DMS53 treated with DMSO at 0.1 percent for 48 hours (cell line): ENCODE data around the gene PDSS1.
"Not testable (repeated sequence)": the region's sequence is repeated elsewhere in the genome, so short reads cannot be mapped to it uniquely, and the experiment has no call there.

Source experiments
- DNase-seq: peaks from one replicate; lab custom pipeline; 2025; ENCODE audit not compliant: unreplicated experiment; lab: John Stamatoyannopoulos, UW

Gene PDSS1

DNA sequence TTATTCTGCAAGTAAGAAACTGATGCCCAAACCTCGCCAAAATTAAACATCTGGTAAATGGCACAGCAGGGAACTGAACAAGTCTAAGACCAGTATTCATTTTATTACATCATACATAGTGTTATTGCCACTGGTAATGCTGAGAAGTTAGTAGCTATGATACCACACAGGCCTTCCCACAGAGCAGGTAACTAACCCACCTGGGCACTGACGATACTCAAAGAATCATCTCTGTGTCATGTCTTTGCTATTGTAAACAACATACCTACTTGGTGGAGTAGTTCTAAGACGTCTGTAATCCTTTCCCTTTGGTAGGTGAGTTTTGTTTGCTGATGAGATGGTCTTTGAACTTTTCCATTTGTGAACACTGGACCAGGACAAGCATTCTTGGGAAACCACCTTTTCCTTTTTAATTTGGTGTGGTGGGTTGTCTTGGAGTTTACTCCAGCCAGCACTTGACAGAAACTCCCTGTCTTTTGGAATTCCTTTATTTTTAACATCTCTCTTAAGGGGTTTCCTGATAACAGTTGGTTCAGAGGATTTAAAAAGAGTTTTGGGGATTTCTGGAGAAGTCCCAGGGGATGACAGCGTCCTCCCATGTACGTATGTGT lies 40.9 kb downstream of the PDSS1 start:
- no peak for DNase-seq

DNA sequence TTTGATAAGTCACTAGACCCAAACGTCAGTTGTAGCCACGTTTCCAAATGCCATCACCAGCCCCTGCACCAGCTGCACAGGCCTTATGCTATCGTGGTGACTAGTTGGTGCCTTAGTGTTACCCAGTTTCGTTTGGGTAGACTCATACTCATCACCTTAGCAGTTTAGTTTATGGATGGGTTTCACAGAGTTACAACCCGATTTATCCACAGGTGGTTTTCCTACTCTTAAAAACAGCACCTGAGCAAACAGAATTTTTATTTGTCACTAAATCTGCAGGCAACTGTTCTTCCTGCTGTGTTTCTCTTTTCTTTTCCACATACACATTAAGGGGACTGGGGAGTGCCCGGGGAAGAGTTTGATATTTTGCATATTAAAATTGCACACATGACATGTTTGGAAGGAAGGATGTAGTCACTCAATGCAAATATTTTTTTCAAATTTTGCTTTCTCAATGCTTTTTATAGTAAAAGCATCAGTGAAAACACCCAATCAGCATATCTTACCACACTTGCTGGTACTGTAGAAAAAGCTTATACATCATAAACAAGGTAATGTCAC lies 41.6 kb downstream of the PDSS1 start:
- no peak for DNase-seq

DNA sequence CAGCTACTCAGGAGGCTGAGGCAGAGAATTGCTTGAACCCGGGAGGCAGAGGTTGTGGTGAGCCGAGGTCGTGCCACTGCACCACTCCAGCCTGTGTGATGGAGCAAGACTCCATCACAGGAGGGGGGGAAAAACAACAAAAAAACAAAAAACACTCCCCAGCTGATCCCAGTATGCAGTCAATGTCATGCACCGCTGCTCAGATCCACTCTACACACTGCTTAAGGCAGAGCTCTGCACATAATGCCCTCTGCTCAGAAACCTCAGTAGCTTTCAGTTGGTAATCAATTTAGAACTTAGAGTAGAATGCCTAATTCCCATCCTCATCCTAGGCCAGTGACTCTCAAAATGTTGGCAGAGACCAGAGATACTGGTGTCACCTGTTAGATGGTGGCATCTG lies 43.9 kb downstream of the PDSS1 start:
- DNase-seq: no peak

DNA sequence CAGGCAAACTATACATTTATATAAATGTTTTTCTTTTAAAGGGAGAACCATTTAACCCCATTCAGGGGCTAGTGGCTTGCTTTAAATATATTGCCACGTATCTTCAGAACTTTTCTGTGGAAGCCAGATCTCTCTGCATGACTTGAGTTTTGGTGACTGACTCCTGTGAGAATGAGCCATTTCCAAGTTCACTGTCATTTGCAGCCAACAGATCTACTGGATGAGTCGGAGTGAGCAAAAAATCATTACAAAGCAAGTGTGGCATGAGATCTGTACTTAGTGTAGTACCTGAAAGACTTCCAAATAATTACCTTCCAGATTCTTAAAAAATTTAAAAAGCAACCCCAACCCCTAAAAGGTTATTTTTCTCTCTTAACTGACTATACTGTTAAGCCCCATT lies 45.6 kb downstream of the PDSS1 start:
- no peak for DNase-seq

DNA sequence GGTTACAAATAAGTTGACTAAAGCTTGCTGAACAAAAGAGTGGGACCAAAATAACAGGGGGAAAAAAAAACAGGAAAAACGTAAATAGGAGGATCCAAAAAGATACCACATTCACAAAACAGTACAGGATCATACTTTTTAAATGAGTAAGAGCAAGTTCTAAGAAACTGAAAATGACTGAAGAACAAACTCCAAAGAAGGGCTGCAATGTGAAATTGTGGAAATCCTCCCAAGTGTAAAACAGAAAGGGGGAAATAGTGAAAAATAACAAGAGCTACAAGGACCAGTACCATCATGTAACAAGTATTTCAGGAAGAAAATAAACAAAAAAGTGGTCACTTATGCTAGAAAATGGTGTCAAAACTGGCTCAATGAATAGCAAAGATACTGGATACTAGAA lies 46.3 kb downstream of the PDSS1 start:
- DNase-seq: no peak

DNA sequence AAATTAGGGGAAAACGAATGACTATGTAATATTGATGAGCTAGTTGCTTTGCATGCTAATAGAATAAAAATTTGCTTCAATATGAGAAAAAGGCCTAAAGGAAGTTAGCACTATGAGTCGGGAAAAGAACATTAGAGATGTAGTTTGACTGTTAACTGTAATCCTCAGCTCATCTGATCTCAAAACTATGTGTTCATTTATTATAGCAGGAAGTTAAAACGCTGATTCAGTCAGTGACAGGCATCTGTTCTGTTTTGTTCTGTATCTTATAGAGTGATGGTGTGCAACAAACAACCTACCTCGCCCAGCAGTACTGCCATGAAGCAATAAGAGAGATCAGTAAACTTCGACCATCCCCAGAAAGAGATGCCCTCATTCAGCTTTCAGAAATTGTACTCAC lies 48.6 kb downstream of the PDSS1 start:
- no peak for DNase-seq

DNA sequence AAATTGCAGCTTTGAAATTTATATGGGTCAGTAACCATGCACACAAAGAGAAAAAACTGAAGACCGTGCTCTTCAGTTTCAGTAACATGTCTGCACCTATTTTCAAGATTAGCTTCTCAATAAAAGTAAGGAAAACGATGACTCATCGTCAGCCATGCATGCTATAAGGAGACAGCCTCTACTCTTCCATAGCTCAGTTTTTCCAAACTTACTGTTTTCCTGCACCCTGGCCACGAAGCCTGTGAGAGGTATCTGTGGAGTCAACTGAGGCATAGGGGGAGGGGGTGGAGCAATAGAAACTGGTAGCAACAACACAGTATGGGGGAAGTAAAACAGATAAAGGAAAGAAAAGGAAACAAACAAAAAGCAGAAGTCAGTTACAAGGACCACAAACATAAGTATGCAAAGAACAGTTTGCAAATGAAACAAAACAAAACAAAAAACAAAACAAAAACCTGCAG lies 58.0 kb downstream of the PDSS1 start:
- peak; percentile 20 for DNase-seq

DNA sequence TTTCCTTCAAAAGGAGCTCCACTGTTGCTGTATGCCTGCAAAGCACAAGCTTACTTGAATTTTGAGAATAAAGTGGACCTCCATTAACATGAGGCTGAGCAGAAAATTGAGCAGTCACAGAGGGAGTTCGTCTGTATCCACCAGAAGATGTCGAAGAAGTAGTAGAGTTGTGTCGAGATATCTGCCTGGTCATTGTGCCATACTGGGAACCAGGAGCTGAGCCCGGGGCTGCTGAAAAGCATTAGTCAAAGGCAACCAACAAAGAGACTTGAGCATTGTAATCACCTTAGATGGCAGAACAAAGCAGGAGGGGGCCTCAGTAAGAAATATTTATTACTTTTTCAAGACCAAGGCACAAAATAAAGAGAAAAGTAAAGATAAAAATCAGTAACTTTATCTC lies 61.5 kb downstream of the PDSS1 start:
- DNase-seq: no peak

DNA sequence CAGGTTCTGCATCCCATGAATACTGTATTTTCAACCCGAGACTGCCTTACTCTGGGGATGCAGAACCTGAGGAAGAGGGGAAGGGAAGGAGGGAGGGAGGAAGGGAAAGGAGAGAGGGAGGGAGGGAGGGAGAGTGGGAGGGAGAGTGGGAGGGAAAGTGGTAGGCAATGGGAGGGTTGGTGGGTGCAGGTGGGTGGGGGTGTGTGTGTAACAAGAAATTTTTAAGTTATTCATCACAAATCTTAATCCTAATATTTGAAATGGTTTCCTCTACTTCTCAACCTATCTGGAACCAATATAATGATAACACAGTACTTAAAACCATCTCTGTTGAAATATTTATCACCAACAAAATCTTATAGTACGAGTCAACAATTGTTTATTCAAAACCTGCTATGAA lies 68.0 kb downstream of the PDSS1 start:
- no peak for DNase-seq

DNA sequence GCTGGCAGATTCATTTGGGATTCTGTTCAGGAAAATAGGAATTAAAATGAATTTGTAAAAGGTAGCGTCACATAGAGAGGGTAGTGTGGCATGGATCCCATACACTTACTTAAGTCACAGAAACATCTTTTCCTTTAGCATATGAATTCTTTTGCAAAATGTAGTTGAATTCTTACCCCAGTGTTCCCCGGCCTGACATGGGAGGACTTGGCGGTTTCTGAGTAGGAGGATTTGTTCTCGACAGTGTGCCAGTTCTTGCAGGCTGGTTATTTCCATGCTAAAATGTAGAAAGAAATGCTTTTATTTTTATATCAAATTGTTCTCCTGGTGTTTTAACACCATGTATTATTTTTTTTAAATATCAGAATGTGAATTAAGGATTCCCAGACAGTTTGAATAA lies 72.6 kb downstream of the PDSS1 start:
- DNase-seq: no peak

DNA sequence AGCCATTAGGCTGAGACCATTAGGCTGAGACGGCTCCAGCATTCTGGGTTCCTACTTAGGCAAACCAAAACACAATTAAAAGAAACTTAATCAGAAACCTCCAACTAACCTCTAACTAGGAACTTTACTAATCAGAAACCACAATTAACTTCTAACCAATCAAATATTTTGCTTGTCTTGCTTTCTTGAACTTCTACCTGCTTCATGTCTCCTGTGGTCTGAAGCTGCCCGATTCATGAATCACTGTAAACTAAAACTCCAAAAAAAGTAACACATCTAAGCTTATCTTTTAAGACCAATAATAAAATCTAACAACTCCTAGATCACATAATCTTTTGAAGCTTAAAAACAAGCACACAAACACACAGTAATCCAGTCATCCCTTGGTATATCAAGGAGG lies 76.1 kb downstream of the PDSS1 start:
- no peak for DNase-seq

DNA sequence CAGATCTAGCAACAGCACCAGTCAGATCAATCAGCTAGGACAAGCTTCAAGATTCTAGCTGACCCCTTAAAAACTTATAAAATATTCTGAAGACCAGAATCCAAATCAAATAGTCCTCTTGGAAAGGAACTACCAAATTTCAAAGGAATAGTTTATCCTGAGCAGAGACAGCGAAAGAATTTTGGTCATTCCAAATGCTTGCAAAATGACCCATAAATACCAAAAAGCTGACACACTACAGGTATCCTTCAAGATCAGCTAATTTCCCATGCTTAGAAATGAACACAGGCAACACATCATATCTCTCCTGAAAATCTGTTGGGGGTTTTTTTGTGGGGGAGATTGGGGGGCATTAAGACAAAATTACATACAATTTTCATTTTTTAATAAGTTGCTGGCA lies 78.8 kb downstream of the PDSS1 start:
- DNase-seq: no peak

DNA sequence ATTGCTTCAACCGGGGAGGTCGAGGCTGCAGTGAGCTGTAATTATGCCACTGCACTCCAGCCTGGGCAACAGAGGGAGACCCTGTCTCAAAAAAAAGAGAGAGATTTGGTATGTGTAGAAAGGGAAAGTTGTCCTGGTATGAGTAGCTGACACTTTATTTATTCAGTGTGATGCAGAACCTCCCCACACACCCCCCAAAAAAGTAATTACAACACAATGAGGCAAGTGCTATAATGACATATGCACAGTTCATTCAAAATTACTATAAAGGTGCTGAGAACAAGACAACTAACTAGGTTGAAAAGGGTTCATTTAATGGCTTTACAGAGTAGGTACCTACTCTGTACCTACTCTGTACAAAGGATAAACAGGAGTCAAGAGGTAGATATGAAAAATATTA lies 80.2 kb downstream of the PDSS1 start:
- DNase-seq: no peak

DNA sequence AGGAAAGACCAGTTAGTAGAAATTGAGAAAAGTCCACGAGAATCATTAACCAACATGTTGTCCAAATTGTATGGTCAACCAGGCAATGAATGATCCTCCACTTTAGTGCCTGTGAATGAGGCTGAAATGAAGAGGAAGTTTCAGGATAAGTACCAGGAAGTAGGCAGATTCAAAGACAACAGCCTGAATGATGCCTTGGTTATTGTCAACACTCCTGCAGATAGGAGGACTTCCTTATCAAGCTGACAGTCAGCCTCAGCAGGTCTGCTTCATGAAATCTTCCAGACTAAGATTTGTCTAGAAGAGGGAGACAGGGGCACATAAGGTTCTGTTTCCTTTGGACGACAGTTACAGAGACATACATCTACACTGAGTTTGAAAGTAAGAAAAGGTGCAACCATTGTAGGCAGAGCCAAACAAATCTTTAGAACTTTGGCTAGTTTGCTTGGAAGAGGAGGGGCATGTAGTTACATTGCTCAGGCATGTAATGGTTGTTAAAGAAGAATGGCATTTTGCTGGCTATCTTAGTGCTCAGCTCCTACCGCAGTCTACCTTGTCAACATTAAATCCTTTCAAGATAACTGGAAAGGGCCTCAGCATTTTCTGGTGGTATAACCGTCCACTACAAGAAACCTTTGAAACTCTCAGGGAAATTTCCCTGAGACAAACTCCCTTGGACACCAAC lies 81.8 kb downstream of the PDSS1 start:
- DNase-seq: peak; percentile 45

DNA sequence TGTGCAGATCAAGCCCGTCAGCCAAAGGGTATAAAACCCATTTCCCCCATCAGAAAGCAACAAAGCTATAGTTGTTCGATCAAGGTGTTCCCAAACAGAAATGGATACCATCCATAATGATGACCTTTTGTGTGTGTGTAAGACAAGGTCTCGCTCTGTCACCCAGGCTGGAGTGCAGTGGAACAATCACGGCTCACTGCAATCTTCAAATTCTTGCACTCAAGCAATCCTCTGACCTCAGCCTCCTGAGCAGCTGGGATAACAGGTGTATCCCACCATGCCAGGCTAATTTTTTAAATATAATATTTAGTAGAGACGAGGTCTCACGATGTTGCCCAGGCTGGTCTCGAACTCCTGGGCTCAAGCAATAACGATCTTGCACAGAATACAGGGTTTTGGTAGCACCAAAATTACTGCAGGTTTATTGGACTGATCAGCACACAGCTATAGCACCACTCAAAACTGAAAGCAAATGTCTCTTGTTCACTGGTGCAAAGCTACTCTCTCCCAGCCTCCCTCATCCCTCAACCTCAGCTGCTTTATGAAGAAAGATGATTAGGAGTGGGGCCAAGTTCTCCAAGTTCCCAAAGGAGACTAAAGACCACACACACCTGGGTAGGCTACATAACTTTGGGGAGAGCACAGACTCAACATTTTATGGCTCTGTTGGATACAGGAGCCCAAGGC lies 82.7 kb downstream of the PDSS1 start:
- no peak for DNase-seq

DNA sequence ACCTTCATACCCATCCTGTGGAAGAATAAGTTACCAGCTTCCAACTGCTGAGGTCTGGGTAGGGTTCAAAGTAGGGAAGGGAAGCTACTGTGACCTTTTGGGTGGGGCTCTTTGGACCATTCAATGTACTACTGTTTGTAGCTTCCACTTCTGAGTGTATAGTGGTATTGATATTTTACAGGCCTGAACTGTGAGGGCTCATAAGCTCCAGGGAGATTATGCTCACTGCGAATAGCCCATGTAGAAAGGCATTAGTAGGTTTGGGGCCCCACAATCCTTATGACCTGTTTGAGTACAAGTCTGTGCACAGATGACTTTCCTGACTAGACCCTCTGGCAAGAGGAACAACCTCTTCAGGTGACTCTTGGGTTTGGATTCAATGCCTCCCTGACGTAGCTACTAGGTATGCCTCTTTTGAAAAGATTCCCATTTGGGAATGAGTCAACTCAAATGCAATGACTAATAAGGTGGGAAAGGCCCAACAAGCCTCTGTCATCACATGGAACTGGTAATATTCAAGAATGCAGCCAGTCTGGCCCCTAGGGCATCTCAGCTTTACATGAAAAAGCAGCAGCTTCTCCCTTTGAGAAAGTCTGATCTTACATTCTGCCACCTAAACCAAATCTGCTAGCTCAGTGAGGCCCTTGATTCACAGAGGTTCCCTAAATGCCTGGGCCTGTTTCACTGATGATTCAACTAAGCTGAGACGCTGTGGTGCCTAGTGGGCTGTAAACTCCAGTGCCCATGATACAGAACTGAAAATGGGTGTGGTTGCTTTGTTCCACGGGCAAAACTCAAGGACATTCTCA lies 83.5 kb downstream of the PDSS1 start:
- no peak for DNase-seq

DNA sequence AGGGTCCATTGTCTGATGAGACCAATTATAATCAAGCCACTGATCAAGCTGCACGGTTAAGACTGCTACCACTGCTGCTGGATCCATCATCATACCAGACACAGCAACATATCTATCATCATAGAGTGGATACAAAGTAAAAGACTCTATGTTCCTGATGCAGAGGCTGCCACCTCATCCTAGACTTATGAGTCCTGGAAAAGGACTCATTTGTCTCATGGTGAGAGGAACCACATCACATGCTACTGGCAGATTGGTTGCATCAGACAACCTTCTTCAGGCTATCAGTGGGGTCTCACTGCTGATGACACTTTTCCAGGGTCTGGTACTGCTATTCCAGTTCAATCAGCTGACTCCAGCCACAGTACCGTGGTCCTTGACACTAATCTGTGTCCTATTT lies 84.3 kb downstream of the PDSS1 start:
- no peak for DNase-seq

DNA sequence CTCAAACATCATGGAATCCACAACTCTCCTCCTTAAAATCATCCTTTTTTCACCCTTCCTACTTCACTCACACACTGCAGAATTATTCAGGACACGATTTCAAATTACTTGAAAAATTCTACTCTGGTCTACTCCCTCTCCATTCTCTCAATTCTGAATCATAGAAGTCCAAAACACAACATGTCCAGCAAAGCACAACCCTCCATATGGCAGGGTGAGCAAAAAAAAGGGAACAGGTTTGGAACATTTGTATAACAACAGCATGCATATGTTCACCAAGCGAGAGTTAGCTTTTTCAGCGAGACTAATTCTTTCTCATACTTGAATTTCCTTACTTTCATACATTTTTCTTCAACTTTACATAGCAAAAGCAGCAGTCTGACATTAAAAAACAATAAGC lies 89.9 kb downstream of the PDSS1 start:
- no peak for DNase-seq

DNA sequence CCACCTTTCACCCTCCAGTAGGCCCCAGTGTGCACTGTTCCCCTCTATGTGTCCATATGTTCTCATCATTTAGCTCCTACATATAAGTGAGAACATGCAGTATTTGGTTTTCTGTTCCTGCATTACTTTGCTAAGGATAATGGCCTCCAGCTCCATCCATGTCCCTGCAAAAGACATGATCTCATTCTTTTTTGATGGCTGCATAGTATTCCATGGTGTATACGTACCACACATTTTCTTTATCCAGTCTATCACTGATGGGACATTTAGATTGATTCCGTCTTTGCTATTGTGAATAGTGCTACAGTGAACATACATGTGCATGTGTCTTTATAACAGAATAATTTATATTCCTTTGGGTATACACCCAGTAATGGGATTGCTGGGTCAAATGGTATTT lies 92.3 kb downstream of the PDSS1 start:
- DNase-seq: not testable (repeated sequence)

DNA sequence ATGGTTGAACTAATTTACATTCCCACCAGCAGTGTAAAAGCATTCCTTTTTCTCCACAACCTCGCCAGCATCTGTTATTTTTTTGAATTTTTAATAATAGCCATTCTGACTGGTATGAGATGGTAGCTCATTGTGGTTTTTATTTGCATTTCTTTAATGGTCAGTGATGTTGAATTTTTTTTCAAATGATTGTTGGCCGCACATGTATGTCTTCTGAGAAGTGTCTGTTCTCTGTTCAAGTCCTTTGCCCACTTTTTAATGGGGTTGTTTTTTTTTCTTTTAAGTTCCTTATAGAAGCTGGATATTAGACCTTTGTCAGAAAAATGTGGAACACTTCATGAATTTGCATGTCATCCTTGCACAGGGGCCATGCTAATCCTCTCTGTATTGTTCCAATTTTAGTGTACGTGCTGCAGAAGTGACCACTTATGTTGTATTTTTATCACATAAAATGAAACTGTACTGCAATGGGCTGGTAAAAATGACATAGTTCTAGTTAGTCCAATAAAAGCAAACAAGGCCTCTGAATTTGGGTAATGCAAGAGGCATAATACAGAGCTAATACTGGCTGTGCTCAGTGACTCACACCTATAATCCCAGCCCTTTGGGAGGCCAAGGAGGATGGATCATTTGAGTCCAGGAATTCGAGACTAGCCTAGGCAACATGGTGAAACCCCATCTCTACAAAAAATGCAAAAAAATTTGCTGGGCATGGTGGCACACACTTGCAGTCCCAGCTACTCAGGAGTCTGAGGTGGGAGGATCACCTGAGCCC lies 92.9 kb downstream of the PDSS1 start:
- DNase-seq: no peak
